ENCODE data around the gene SRPK2. TPM values are rescaled to one million over a fixed set of nuclear protein-coding genes. Genes with fewer than 3 reads are reported as not detected.

Gene SRPK2
- total and polyA plus RNA-seq, 2 of the 8 experiments (the other 6 are each of a cell fraction or from before 2014, with no cell fraction given), result 10.0 to 47.1 TPM

DNA sequence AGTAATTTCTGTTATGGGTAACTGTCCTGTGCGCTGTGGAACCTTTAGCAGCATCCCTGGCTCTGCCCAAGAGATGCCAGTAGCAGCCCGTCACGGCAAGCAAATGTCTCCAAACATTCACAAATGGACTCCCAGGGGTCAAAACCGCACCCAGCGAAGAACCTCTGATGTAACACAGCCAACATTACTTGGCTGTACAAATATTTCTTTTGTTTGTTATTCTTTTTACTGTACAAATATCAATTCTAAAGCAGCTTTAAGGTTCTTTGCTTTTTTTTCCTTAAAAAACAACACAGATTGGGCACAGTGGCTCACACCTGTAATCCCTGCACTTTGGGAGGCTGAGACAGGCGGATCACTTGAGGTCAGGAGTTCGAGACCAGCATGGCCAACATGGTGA lies 192.2 kb downstream of the SRPK2 start:
- 77% methylated on average over 7 of the region's 7 CpGs; no CpG with 5 or more reads in 1 of the 2 experiments for WGBS, 2 experiments (ENCODE audit: extremely low coverage in 1 of 2, insufficient coverage in 1 of 2, insufficient read length in 1 of 2, insufficient replicate concordance in 2 of 2, low coverage in 1 of 2, low lambda C conversion rate in 2 of 2, missing lambda C conversion rate in 1 of 2)
- TF ChIP-seq NRF1 (IDR thresholded peaks at IDR 0.05; ENCODE audit: low read depth, low read length), result no peak
- TF ChIP-seq TCF12 (IDR thresholded peaks at IDR 0.05; ENCODE audit: low read depth, low read length), result no peak
- TF ChIP-seq, protein P1, sequence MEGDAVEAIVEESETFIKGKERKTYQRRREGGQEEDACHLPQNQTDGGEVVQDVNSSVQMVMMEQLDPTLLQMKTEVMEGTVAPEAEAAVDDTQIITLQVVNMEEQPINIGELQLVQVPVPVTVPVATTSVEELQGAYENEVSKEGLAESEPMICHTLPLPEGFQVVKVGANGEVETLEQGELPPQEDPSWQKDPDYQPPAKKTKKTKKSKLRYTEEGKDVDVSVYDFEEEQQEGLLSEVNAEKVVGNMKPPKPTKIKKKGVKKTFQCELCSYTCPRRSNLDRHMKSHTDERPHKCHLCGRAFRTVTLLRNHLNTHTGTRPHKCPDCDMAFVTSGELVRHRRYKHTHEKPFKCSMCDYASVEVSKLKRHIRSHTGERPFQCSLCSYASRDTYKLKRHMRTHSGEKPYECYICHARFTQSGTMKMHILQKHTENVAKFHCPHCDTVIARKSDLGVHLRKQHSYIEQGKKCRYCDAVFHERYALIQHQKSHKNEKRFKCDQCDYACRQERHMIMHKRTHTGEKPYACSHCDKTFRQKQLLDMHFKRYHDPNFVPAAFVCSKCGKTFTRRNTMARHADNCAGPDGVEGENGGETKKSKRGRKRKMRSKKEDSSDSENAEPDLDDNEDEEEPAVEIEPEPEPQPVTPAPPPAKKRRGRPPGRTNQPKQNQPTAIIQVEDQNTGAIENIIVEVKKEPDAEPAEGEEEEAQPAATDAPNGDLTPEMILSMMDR (IDR thresholded peaks at IDR 0.05; ENCODE audit: control extremely low read depth in 1 of 3, insufficient read depth in 1 of 3, low read depth in 1 of 3, low read length in 3 of 3), result no peak
- TF ChIP-seq CHD2 (IDR thresholded peaks at IDR 0.05; ENCODE audit: low read length), result no peak
- no peak for TF ChIP-seq SIRT6 (IDR thresholded peaks at IDR 0.05; ENCODE audit: low read length)
- TF ChIP-seq, protein P2, sequence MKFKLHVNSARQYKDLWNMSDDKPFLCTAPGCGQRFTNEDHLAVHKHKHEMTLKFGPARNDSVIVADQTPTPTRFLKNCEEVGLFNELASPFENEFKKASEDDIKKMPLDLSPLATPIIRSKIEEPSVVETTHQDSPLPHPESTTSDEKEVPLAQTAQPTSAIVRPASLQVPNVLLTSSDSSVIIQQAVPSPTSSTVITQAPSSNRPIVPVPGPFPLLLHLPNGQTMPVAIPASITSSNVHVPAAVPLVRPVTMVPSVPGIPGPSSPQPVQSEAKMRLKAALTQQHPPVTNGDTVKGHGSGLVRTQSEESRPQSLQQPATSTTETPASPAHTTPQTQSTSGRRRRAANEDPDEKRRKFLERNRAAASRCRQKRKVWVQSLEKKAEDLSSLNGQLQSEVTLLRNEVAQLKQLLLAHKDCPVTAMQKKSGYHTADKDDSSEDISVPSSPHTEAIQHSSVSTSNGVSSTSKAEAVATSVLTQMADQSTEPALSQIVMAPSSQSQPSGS (IDR thresholded peaks at IDR 0.05; ENCODE audit: low read length), result no peak
- no peak for TF ChIP-seq EGR1 (IDR thresholded peaks at IDR 0.05; ENCODE audit: borderline replicate concordance, low read depth, low read length)
- no peak for TF ChIP-seq SP1 (IDR thresholded peaks at IDR 0.05; ENCODE audit: low read depth, low read length)
- TF ChIP-seq KDM1A (IDR thresholded peaks at IDR 0.05; ENCODE audit: borderline replicate concordance, low read length), result no peak
- TF ChIP-seq HDAC2 (IDR thresholded peaks at IDR 0.05; ENCODE audit: borderline replicate concordance in 1 of 2, low read depth in 2 of 2, low read length in 2 of 2), result no peak
- no peak for TF ChIP-seq TEAD4 (IDR thresholded peaks at IDR 0.05; ENCODE audit: low read depth, low read length)

More for the DNA sequence above, 192.2 kb downstream of the SRPK2 start:
- Histone ChIP-seq H3K79me1 (ENCODE audit: low read depth, low read length) (no peaks in the 10 kb centered on the region), H3K9ac (replicated peaks in 1 of 4; ENCODE audit: extremely low read depth in 1 of 4, low read depth in 3 of 4, low read length in 3 of 4) (no peak overlapping the region), H3K27me3 (replicated peaks in 1 of 4; ENCODE audit: control insufficient read depth in 3 of 4, extremely low read depth in 1 of 4, insufficient read depth in 3 of 4, low read length in 3 of 4) (no peaks in the 10 kb centered on the region), H3K9me3 (ENCODE audit: insufficient read depth in 2 of 2, low read depth in 1 of 2, low read length in 1 of 2) (no peaks in the 10 kb centered on the region), H3K4me2 (ENCODE audit: insufficient read depth in 1 of 2, low read depth in 2 of 2, low read length in 2 of 2) (no peak overlapping the region), H4K20me1 (replicated peaks in 1 of 2; ENCODE audit: control insufficient read depth in 1 of 2, insufficient read depth in 2 of 2, low read length in 2 of 2) (peaks cover 0 to 1% of the 10 kb centered on the region in 2 experiments), H3K4me1 (replicated peaks in 1 of 4; ENCODE audit: control insufficient read depth in 3 of 4, insufficient read depth in 4 of 4, low read length in 3 of 4) (no peaks in the 10 kb centered on the region), H3K23me2 (ENCODE audit: low read depth, low read length) (no peaks in the 10 kb centered on the region), H4K5ac (ENCODE audit: insufficient read length, low read depth, low read length) (no peak overlapping the region), H3K23ac (ENCODE audit: insufficient read length) (no peak overlapping the region), H3K18ac (ENCODE audit: extremely low read depth, low read length) (no peak overlapping the region), H3K36me3 (ENCODE audit: control insufficient read depth in 2 of 4, insufficient read depth in 4 of 4, low read length in 3 of 4) (no peaks in the 10 kb centered on the region), H2BK120ac (replicated peaks; ENCODE audit: low read depth, low read length) (no peak overlapping the region), H2AFZ (ENCODE audit: low read length) (no peak overlapping the region), H2AK5ac (ENCODE audit: low read depth, low read length) (no peak overlapping the region), H3K4ac (replicated peaks; ENCODE audit: insufficient read length, low read depth, low read length) (no peak overlapping the region), H2BK12ac (ENCODE audit: low read depth, low read length) (no peak overlapping the region), H3K79me2 (ENCODE audit: control insufficient read depth in 1 of 2, insufficient read depth in 2 of 2, low read length in 2 of 2) (peaks cover 0 to 3% of the 10 kb centered on the region in 2 experiments; a peak in 1 of 4 replicates), H3K4me3 (ENCODE audit: extremely low read depth in 1 of 4, insufficient read depth in 2 of 4, low read depth in 3 of 4, low read length in 4 of 4) (no peak overlapping the region), H4K91ac (replicated peaks; ENCODE audit: insufficient read length, low read length) (no peak overlapping the region), H2BK20ac (ENCODE audit: low read length) (no peak overlapping the region), H2BK15ac (ENCODE audit: low read length) (no peak overlapping the region), H2BK5ac (ENCODE audit: low read depth, low read length) (no peak overlapping the region), H3K56ac (replicated peaks; ENCODE audit: insufficient read length, low read depth, low read length) (no peak overlapping the region), H4K8ac (ENCODE audit: extremely low read depth, insufficient read depth, low read length) (no peak overlapping the region), H3K27ac (ENCODE audit: low read depth, low read length) (no peak overlapping the region), H3K14ac (ENCODE audit: insufficient read length) (no peak overlapping the region)
- CTCF ChIA-PET (ENCODE audit: partially characterized antibody), result no interaction called here
- FAIRE-seq (no peak), DNase-seq (ENCODE audit: low read depth in 1 of 2, low spot score in 2 of 2) (no peak)
- POLR2A ChIA-PET (ENCODE audit: partially characterized antibody), result no interaction called here
